GM18858 (cell line): ENCODE results near the gene SLC29A2.
"Not testable (repeated sequence)": the region's sequence is repeated elsewhere in the genome, so short reads cannot be mapped to it uniquely, and the experiment has no call there.

ENCODE experiments used
- ATAC-seq: cut with Tn5 transposase; IDR thresholded peaks from one replicate; pipeline ENCODE4 v1.9.1; 2021; ENCODE audit not compliant: unreplicated experiment

SLC29A2 gene

DNA sequence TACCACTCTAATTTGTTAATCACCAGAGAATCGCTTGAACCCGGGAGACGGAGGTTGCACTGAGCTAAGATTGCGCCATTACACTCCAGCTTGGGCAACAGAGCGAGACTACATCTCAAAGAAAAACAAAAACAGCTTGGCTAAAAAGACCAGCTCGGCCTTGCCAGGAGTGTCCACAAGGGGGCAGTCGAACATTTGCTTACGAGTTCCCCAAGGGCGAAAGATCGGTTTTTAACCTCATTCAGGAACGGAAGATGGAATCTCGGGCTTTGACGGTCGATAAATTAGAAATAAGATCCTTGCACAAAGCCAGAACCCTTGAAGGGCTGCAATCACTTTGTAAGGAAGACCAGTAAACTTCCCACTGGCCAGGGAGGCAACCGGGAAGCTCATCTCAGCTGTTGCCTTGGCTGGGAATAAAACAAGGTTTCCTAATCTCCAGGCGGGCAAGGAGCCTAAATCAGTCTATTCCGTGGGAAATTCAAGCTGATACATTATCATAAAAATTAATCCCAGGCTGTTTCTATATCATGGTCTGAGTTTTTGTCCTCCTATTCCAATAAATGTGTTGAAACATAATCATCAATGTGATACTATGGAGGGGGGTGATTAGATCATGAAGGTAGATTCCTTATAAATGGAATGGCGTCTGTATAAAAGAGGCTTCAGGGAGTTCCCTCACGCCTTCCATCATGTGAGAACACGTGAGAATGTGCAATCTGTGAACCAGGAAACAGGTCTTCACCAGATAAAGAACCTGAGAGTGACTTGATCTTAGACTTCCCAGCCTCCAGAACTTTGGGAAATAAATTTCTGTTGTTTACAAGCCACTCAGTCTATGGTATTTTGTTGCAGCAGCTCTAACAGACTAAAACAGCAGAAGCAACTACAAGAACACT lies 14.9 kb upstream of the SLC29A2 start:
- ATAC-seq: no peak

GRCh38 chr11:66384316-66384715 lies 12.8 kb upstream of the SLC29A2 start:
- ATAC-seq: not testable (repeated sequence)

DNA sequence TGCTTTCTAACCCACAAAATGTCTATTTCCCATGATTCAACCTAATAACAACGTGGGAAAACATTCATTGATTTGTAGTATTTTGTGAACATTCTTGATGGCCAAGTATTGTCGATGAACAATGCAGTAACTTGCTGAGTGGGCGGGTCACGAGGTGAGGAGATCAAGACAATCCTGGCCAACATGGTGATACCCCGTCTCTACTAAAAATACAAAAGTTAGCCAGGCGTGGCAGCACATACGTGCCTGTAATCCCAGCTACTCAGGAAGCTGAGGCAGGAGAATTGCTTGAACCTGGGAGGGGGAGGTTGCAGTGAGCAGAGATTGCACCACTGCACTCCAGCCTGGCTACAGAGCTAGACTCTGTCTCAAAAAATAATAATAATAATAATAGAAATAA lies 8.7 kb upstream of the SLC29A2 start:
- ATAC-seq: not testable (repeated sequence)

GRCh38 chr11:66373690-66374287 lies 2.2 kb upstream of the SLC29A2 start:
- not testable (repeated sequence) for ATAC-seq

GRCh38 chr11:66373265-66373664 lies 1.7 kb upstream of the SLC29A2 start:
- no peak for ATAC-seq

DNA sequence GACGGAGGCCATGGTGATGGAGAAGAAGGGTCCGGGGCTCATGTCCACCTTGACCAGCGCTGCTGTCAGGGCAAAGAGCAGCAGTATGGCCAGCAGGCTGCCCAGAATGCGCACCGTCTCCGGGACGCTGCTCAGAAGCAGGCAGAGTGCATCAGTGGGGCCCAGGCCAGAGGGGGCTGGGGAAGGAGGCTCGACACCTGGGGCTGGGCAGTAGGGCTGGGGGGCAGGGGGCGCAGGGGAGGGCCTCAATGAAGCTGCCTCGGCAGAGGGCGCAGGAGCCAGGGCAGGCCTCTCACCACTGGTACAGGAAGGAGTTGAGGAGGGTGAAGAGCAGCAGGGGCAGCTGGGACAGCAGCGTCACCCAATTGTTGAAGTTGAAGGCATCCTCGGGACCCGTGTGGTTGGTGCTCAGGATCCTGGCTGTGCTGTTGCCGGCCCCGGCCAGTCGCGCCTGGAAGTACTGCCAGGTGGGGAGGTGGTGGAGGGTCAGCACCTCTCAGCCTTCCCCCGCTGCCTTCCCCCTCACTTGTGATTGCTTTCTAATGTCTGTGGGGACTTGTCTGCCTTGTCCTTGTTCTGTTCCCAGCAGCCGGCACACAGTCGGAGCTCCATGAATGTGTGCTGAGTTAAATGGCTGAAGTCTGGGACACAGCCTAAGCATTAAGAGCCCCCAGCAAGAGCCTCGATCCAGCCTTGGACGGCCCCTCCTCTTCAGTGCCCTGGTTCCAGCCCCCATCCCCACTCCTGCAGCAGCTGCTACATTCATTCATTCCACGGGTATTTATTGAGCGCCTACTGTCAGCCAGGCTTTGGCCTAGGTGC lies 2.3 kb downstream of the SLC29A2 start:
- ATAC-seq: no peak

DNA sequence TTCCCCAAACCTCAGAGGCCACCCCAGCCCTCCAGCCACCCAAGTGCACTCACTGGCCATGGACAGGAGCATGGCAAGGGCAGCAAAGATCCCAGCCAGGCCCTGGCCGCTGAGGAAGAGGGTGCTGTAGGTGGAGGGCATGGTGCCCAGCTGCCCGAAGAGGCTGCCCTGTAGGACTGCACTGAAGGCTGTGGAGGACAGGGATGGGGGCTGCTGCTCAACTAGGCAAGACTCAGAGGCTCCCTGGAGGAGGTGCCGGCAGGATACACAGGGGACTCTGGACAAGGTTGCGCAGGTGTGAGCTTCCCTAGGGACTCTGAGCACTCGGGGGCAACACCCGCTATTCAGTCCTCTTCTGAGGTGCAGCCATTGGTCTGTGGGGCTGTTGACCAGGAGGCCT lies 3.1 kb downstream of the SLC29A2 start:
- no peak for ATAC-seq

DNA sequence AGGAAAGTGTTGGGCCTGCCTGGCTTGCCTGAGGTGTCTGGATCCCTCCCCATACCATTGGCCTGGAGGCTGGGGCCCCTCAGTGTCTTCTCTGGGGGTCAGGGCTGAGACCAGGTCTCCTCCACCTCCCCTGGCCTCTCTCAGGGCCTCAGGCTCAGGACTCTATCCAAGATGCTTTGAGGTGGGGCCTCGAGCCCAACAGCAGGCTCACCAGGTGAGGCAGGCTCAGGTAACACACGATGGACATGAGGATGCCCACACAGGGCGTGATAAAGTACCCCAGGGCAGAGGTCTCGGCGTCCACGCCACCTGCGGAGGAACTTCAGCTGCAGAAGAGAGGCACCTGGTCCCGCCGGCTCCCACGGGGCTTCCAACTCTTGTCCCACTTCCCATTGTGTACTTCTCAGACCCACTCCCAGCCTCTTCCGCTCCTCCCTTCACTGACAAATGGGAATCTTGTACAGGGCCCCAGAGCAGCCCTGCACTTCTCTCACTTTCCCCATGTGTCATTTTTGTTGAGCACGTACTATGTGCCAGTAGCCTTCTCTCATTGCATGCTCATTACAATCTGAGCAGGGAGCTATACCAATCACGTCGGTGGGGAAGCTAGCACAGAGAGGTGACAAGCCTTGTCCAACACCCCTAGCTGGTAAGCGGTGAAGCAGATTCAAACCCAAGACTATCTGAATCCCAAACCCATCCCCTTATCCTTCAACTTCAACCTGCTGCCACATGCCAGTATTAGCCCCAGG lies 3.8 kb downstream of the SLC29A2 start:
- no peak for ATAC-seq

GRCh38 chr11:66366844-66367477 lies 4.6 kb downstream of the SLC29A2 start:
- no peak for ATAC-seq

GRCh38 chr11:66365711-66366619 lies 5.6 kb downstream of the SLC29A2 start:
- ATAC-seq: no peak

DNA sequence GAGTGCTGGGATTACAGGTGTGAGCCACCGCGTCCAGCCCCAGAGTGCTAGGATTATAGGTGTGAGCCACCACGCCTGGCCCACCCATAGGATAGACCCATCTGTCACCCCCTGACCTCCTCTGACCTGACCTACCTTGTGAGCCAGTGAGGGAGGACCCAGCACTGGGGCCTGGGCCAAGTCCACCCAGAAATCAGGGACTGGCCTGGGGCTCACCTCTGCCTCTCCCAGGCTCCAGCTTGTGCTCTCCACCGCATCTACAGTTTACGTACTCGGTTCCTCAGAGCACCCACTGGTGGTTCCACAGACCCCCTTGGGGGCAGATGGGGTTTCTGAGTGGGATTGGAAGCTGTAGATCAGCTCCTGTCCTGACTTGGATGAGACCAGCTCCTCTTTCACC lies 6.4 kb downstream of the SLC29A2 start:
- ATAC-seq: no peak

DNA sequence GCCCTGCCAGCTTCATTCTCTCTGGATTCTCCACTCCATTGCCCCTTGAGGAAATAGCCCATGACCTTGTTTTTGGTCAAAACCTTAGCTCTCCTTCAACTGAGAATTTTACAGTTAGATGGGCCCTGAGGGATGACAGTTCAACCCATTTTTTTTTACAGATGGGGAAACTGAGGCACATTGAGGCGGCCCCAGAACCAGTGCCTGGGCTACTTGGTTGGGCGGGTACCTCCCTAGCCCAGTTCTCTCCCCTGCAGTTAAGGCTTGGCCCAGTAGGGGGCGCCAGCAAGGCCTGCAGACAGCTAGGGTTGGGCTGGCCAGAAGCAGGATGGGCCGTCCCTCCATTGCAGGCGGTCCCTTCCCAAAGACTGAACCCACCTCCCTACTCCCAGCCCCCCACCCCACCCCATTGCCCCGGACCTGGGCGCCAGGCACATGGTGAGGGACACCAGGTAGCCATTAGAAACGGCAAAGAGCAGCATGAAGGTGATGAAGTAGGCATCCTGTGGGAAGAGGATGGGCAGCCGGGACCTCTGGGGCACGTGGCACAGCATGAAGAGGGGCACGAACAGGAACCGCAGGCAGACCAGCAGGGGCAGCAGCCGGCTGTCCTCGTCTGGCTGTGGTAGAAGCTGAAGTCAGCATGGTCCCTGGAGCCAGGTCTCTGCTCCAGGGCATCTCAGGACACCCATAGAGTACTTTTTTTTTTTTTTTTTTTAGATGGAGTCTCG lies 7.6 kb downstream of the SLC29A2 start:
- ATAC-seq: no peak

DNA sequence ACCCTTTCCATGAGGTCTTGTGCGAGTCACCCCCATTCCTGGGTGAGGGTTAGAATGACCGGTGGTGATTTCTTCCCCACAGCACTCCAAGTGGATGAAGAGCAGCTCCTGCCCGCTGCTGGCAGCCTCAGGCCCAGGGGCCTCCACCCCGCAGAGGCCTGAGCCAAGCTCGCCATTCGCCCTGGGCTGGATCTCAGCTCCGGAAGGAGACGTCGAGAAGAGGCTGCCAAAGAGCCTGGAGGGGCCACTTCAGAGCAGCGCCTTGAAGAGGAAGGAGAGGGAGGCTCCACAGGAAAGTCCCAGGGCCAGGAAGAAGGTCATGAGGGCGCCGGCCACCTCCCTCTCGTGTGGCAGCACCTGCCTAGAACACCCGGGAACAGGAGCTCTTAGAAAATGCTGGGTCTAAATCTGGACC lies 8.4 kb downstream of the SLC29A2 start:
- ATAC-seq: no peak

GRCh38 chr11:66362481-66363147 lies 8.9 kb downstream of the SLC29A2 start:
- no peak for ATAC-seq

- ATAC-seq: no peak
These were observed 10.0 kb downstream of the SLC29A2 start for GRCh38 chr11:66361502-66361941.

GRCh38 chr11:66360406-66361073 lies 11.0 kb downstream of the SLC29A2 start:
- no peak for ATAC-seq

- ATAC-seq: no peak
These were observed 11.9 kb downstream of the SLC29A2 start for GRCh38 chr11:66359662-66360087.
